ENCODE data around the gene SRSF2. TPM values are rescaled to one million over a fixed set of nuclear protein-coding genes. Genes with fewer than 3 reads are reported as not detected.

SRSF2 gene, protein sequence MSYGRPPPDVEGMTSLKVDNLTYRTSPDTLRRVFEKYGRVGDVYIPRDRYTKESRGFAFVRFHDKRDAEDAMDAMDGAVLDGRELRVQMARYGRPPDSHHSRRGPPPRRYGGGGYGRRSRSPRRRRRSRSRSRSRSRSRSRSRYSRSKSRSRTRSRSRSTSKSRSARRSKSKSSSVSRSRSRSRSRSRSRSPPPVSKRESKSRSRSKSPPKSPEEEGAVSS
- 100 to 1,000 TPM; 106 to 194 (median 148) TPM for total RNA-seq

DNA sequence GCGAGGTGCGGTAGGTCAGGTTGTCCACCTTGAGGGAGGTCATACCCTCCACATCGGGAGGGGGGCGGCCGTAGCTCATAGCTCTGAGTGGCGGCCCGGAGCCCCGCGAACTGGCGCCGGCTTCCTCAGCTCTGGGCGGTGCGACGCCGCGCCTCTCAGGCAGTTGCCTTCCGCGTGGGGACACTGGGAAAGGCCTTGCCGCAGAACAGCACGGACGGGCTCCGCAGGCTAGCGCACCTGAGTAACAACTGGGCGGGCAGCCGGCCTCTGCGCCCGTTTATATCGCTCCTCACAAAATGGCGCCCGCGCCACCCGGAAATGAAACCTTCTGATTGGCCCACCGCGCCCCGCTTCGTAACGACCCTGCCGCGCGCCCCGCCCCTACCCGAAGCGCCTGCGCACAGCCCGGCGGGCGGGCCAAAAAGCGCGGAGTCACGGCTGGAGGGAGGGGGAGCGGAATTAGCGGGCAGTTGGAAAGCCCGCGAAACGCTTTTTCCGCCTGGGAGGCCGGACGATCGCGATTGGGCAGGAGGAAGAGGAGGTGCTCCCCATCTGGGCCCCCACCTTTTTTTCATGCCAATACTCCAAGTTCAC, at the start of gene SRSF2:
TSS of gene SRSF2 (minus strand) at position 250 of the 594 bp plus-strand sequence. CDS start at position 79, 171 bp downstream.
- peak; percentile 90 for ATAC-seq
- Histone ChIP-seq H3K27ac (peak within 1 kb of the TSS; percentile 94 to 99 (median 98)), H3K27me3 (no peaks in the 10 kb centered on the region), H3K4me1 (peaks cover 3 to 72% (median 37%) of the 10 kb centered on the region in 3 donors), H3K36me3 (peaks cover 0 to 45% of the 10 kb centered on the region in 2 donors), H3K4me3 (peak within 1 kb of the TSS; percentile 82 to 94), H3K9me3 (no peaks in the 10 kb centered on the region)
- TF ChIP-seq POLR2A (IDR thresholded peaks at IDR 0.05) (peak; percentile 100), EP300 (IDR thresholded peaks at IDR 0.05) (no peak), POLR2AphosphoS5 (IDR thresholded peaks at IDR 0.05) (peak; percentile 100)
- TF ChIP-seq, protein P1, sequence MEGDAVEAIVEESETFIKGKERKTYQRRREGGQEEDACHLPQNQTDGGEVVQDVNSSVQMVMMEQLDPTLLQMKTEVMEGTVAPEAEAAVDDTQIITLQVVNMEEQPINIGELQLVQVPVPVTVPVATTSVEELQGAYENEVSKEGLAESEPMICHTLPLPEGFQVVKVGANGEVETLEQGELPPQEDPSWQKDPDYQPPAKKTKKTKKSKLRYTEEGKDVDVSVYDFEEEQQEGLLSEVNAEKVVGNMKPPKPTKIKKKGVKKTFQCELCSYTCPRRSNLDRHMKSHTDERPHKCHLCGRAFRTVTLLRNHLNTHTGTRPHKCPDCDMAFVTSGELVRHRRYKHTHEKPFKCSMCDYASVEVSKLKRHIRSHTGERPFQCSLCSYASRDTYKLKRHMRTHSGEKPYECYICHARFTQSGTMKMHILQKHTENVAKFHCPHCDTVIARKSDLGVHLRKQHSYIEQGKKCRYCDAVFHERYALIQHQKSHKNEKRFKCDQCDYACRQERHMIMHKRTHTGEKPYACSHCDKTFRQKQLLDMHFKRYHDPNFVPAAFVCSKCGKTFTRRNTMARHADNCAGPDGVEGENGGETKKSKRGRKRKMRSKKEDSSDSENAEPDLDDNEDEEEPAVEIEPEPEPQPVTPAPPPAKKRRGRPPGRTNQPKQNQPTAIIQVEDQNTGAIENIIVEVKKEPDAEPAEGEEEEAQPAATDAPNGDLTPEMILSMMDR (IDR thresholded peaks at IDR 0.05): peak in 2 of 4 experiments; percentile 10 to 26
- no CpG with 5 or more reads among the region's 60 CpGs for WGBS, 2 donors (ENCODE audit: low coverage in 1 of 2)

DNA sequence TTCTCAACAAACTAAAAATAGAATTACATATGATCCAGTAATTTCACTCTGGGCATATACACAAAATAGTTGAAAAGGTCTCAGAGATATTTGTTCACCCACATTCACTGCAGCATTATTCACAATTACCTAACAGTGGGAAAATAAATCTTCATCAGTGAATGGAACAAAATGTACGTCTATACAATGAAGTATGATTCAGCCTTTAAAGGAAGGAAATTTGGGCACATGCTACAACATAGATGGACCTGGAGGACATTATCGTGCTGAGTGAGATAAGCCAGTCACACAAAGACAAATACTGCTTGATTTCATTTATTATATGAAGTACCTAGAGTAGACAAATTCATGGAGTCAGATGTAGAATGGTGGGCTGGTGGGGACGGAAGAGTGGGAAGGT, 47.8 kb upstream of the SRSF2 start:
- Histone ChIP-seq H3K36me3 (peaks cover 0 to 63% of the 10 kb centered on the region in 2 donors), H3K27me3 (no peaks in the 10 kb centered on the region), H3K4me3 (no peak overlapping the region), H3K4me1 (no peaks in the 10 kb centered on the region), H3K9me3 (no peaks in the 10 kb centered on the region), H3K27ac (no peak overlapping the region)
- TF ChIP-seq, protein P1 (IDR thresholded peaks at IDR 0.05): no peak
- TF ChIP-seq POLR2AphosphoS5 (IDR thresholded peaks at IDR 0.05) (no peak), POLR2A (IDR thresholded peaks at IDR 0.05) (no peak), EP300 (IDR thresholded peaks at IDR 0.05) (no peak)
- ATAC-seq: no peak
- 66 to 74% methylated on average over 3 of the region's 3 CpGs for WGBS, 2 donors (ENCODE audit: low coverage in 1 of 2)

DNA sequence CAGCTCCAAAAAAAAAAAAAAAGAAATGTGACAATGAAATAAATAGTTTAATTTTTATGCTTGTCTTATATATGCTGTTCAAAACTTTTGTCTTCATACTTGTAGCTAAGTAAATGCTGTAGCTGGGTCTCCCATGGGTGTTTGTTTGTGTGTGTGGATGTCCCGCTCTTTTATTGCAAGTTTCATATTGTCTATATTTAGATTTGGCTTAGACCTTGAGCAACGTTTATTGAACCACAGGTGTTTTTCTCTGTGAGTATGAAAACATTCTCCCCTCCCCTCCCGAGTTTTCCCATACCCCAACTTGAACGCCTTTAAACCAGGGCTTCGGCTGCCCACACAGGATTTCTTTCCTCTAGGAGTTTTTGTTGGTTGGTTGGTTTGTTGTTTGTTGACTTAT, 46.0 kb upstream of the SRSF2 start:
- 83 to 100% methylated on average over 1 to 5 of the region's 5 CpGs for WGBS, 2 donors (ENCODE audit: low coverage in 1 of 2)
- TF ChIP-seq POLR2AphosphoS5 (IDR thresholded peaks at IDR 0.05) (no peak), EP300 (IDR thresholded peaks at IDR 0.05) (no peak), POLR2A (IDR thresholded peaks at IDR 0.05) (no peak)
- TF ChIP-seq, protein P1 (IDR thresholded peaks at IDR 0.05): no peak
- Histone ChIP-seq H3K36me3 (peaks cover 0 to 71% of the 10 kb centered on the region in 2 donors), H3K4me1 (no peaks in the 10 kb centered on the region), H3K4me3 (no peak overlapping the region), H3K27me3 (no peaks in the 10 kb centered on the region), H3K27ac (no peak overlapping the region), H3K9me3 (no peaks in the 10 kb centered on the region)
- no peak for ATAC-seq

DNA sequence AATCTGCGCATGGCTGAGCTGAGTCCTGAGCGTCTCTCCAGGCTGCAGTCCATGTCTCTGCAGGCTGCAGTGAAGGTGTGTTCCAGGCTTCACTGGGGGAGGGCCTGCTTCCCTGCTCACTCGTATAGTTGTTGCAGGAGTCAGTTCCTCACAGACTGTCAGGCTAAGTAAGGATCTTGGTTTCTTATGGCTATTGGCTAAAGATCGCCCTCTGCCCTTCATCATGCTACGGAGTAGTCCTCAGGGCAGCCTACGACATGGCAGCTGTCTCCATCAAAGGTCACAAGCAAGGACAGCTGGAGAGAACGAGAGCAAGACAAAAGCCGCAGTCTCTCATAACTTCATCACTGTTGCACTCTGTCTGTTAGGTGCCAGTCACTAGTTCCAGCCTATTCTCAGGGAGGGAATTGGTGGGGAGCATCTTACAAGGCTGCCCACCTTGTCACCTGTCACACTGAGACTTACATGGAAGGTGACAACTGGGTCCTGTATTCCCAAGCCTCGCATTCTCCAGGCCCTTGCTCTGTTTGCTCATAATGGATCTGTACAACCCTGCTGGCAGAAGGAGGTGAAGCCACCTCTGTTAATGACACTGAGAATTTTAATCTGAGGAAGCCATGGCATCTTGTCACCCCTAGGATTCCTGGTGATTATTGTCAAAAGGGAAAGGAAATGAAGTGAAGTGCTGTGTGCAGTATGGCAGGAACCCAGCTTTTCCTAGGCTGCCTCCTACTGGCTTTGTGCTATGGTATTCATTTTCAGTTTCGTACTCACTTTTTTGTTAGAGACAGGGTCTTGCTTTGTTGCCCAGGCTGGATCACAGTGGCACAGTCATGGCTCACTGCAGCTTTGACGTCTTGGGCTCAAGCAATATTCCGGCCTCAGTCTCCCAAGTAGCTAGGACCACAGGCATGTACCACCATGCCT, 44.2 kb upstream of the SRSF2 start:
- 78 to 84% methylated on average over 3 to 8 of the region's 12 CpGs for WGBS, 2 donors (ENCODE audit: low coverage in 1 of 2)
- Histone ChIP-seq H3K36me3 (peaks cover 0 to 84% of the 10 kb centered on the region in 2 donors), H3K27me3 (no peaks in the 10 kb centered on the region), H3K27ac (no peak overlapping the region), H3K4me3 (no peak overlapping the region), H3K4me1 (no peaks in the 10 kb centered on the region), H3K9me3 (no peaks in the 10 kb centered on the region)
- TF ChIP-seq POLR2A (IDR thresholded peaks at IDR 0.05): no peak
- TF ChIP-seq EP300 (IDR thresholded peaks at IDR 0.05): no peak
- TF ChIP-seq, protein P1 (IDR thresholded peaks at IDR 0.05): no peak
- TF ChIP-seq POLR2AphosphoS5 (IDR thresholded peaks at IDR 0.05): no peak
- no peak for ATAC-seq
